HG03097 (cell line): ENCODE measurements around the gene KRCC1.
A peak's percentile ranks its signal among the peaks of the same experiment; 100 is the strongest.

ENCODE experiments used
- ATAC-seq: cut with Tn5 transposase; IDR thresholded peaks from one replicate; pipeline ENCODE4 v1.9.1; 2021; ENCODE audit not compliant: unreplicated experiment, low FRiP score

Gene KRCC1

GRCh38 chr2:88055371-88056128, at the start of gene KRCC1:
Gene KRCC1 (minus strand): TSS chr2:88055783. CDS start chr2:88028563, 27,220 bp downstream.
- ATAC-seq = peak; percentile 95

GRCh38 chr2:88100489-88100858, 44.9 kb upstream of the KRCC1 start:
- no peak for ATAC-seq

GRCh38 chr2:88099798-88100488, 44.4 kb upstream of the KRCC1 start:
- ATAC-seq = no peak

GRCh38 chr2:88098558-88098900, 42.9 kb upstream of the KRCC1 start:
- ATAC-seq = no peak

- ATAC-seq = no peak
These were observed 42.4 kb upstream of the KRCC1 start for GRCh38 chr2:88097891-88098557.

GRCh38 chr2:88097192-88097591, 41.6 kb upstream of the KRCC1 start:
- no peak for ATAC-seq

- ATAC-seq = no peak
These were observed 41.1 kb upstream of the KRCC1 start for GRCh38 chr2:88096708-88097107.

GRCh38 chr2:88095022-88095421, 39.4 kb upstream of the KRCC1 start:
- ATAC-seq = no peak

- no peak for ATAC-seq
These were observed 37.2 kb upstream of the KRCC1 start for GRCh38 chr2:88092773-88093172.

GRCh38 chr2:88091943-88092342, 36.4 kb upstream of the KRCC1 start:
- no peak for ATAC-seq

GRCh38 chr2:88090446-88091283, 35.1 kb upstream of the KRCC1 start:
- no peak for ATAC-seq

GRCh38 chr2:88088999-88089398, 33.4 kb upstream of the KRCC1 start:
- ATAC-seq = no peak

GRCh38 chr2:88087763-88088162, 32.2 kb upstream of the KRCC1 start:
- ATAC-seq = no peak

GRCh38 chr2:88087073-88087472, 31.5 kb upstream of the KRCC1 start:
- ATAC-seq = no peak

- no peak for ATAC-seq
These were observed 30.8 kb upstream of the KRCC1 start for GRCh38 chr2:88086401-88086800.

- ATAC-seq = no peak
These were observed 30.0 kb upstream of the KRCC1 start for GRCh38 chr2:88085602-88086001.

GRCh38 chr2:88085099-88085498, 29.5 kb upstream of the KRCC1 start:
- ATAC-seq = no peak

- no peak for ATAC-seq
These were observed 27.2 kb upstream of the KRCC1 start for GRCh38 chr2:88082781-88083180.

- no peak for ATAC-seq
These were observed 26.5 kb upstream of the KRCC1 start for GRCh38 chr2:88081924-88082608.

- no peak for ATAC-seq
These were observed 25.0 kb upstream of the KRCC1 start for GRCh38 chr2:88080545-88080944.
